ENCODE results near the gene PRDM8.

The PRDM8 gene

DNA sequence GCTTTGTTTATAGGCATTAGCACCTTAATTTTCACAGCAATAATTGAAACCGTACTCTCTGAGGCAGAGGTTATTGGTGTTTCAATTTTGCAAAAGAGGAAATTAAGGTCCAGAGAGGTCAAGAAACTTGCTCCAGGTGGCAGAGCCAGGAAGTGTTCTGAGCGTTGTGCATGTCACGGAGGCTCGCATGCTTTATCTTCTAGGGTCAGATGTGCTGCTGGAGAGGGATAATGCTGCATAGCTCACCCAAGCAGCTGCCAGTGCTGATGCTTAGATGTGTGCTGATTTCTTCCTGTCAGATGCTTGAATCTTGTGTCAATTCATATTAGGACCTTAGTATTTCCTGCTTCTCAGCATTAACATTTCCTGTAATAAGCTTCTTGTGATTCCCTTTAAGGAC is 56.2 kb downstream of the PRDM8 start:
- no peak for DNase-seq (ENCODE audit: low spot score)
- H3K27me3 ChIP-seq (ENCODE audit: insufficient read depth, poor library complexity, severe bottlenecking), result no peaks in the 10 kb centered on the region
- no peak overlapping the region for H3K27ac ChIP-seq (ENCODE audit: poor library complexity, severe bottlenecking)
- no peak overlapping the region for H3K4me3 ChIP-seq (ENCODE audit: severe bottlenecking)
- TF ChIP-seq, protein P1, sequence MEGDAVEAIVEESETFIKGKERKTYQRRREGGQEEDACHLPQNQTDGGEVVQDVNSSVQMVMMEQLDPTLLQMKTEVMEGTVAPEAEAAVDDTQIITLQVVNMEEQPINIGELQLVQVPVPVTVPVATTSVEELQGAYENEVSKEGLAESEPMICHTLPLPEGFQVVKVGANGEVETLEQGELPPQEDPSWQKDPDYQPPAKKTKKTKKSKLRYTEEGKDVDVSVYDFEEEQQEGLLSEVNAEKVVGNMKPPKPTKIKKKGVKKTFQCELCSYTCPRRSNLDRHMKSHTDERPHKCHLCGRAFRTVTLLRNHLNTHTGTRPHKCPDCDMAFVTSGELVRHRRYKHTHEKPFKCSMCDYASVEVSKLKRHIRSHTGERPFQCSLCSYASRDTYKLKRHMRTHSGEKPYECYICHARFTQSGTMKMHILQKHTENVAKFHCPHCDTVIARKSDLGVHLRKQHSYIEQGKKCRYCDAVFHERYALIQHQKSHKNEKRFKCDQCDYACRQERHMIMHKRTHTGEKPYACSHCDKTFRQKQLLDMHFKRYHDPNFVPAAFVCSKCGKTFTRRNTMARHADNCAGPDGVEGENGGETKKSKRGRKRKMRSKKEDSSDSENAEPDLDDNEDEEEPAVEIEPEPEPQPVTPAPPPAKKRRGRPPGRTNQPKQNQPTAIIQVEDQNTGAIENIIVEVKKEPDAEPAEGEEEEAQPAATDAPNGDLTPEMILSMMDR (IDR thresholded peaks at IDR 0.05; ENCODE audit: poor library complexity, severe bottlenecking), result no peak
- no peaks in the 10 kb centered on the region for H3K9me3 ChIP-seq (ENCODE audit: severe bottlenecking)
- no peaks in the 10 kb centered on the region for H3K36me3 ChIP-seq (ENCODE audit: low read depth)
- no peak for ATAC-seq (ENCODE audit: low read depth)
- no peaks in the 10 kb centered on the region for H3K4me1 ChIP-seq (ENCODE audit: insufficient read depth, poor library complexity, severe bottlenecking)
